ENCODE data around the gene CELF2.

Gene CELF2

DNA sequence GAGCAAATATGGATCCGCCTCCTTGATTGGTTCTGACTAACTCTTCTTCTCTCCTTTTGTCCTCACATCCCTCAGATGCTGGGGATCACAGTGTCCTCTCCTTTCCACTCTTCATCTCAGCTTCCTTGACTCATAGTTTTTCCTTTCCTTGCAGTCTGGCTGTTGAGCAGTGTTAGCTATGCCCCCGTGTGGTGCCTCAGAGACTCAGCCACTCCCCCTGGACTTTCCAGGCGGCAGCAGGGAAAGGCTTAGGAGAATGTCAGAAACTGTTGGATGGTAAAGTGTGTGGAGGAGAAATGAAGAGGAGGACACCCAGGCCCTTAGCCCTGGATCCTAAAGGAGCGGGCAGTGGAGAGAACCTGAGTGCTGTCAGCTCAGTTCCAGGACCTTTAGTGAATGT, 267.5 kb downstream of the CELF2 start:
- no peak for TF ChIP-seq FOXP2 (optimal IDR thresholded peaks at IDR 0.05; ENCODE audit: borderline replicate concordance, extremely low read depth, extremely low read length, insufficient read depth)
- no peak for TF ChIP-seq POLR2AphosphoS5 (IDR thresholded peaks at IDR 0.05; ENCODE audit: low read depth, low read length)
- TF ChIP-seq SIN3A (IDR thresholded peaks at IDR 0.05; ENCODE audit: borderline replicate concordance, insufficient read depth, low read length), result no peak
- TF ChIP-seq, protein P1, sequence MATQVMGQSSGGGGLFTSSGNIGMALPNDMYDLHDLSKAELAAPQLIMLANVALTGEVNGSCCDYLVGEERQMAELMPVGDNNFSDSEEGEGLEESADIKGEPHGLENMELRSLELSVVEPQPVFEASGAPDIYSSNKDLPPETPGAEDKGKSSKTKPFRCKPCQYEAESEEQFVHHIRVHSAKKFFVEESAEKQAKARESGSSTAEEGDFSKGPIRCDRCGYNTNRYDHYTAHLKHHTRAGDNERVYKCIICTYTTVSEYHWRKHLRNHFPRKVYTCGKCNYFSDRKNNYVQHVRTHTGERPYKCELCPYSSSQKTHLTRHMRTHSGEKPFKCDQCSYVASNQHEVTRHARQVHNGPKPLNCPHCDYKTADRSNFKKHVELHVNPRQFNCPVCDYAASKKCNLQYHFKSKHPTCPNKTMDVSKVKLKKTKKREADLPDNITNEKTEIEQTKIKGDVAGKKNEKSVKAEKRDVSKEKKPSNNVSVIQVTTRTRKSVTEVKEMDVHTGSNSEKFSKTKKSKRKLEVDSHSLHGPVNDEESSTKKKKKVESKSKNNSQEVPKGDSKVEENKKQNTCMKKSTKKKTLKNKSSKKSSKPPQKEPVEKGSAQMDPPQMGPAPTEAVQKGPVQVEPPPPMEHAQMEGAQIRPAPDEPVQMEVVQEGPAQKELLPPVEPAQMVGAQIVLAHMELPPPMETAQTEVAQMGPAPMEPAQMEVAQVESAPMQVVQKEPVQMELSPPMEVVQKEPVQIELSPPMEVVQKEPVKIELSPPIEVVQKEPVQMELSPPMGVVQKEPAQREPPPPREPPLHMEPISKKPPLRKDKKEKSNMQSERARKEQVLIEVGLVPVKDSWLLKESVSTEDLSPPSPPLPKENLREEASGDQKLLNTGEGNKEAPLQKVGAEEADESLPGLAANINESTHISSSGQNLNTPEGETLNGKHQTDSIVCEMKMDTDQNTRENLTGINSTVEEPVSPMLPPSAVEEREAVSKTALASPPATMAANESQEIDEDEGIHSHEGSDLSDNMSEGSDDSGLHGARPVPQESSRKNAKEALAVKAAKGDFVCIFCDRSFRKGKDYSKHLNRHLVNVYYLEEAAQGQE (IDR thresholded peaks at IDR 0.05; ENCODE audit: insufficient read depth in 1 of 2, low read depth in 2 of 2, low read length in 2 of 2), result no peak
- no peak for TF ChIP-seq TAF1 (IDR thresholded peaks at IDR 0.05; ENCODE audit: borderline replicate concordance, insufficient read depth, low read length)

DNA sequence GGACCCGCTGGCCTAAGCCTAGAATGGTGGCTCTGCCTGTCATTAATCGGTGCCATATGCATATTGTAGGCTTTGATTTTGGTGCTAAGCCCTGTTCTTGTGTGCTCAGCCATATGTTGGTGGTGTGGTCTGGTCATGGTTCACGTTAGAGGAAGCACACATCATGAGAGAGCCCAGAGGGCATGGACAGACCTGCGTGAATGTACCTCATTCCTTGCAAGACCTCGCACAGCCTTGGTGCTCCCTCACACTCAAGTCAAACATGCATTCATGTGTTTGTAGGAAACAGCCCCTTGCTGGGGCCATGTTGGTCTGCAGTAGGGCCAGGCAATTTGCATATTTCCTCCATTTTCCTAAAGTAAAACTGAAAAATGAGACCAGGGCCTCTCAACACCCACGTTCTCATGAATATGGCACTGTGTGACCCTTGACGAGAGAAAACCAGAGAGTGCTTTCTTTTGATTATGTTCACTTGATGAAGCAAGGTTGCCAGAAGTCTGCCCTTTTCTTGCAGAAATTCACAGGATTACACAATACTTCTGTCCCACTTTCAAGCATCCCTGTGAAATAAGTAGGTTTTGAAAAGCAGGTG, 268.7 kb downstream of the CELF2 start:
- no peak for TF ChIP-seq TAF1 (IDR thresholded peaks at IDR 0.05; ENCODE audit: borderline replicate concordance, insufficient read depth, low read length)
- TF ChIP-seq SIN3A (IDR thresholded peaks at IDR 0.05; ENCODE audit: borderline replicate concordance, insufficient read depth, low read length), result no peak
- TF ChIP-seq FOXP2 (optimal IDR thresholded peaks at IDR 0.05; ENCODE audit: borderline replicate concordance, extremely low read depth, extremely low read length, insufficient read depth), result no peak
- TF ChIP-seq, protein P1 (IDR thresholded peaks at IDR 0.05; ENCODE audit: insufficient read depth in 1 of 2, low read depth in 2 of 2, low read length in 2 of 2), result no peak
- TF ChIP-seq POLR2AphosphoS5 (IDR thresholded peaks at IDR 0.05; ENCODE audit: low read depth, low read length), result no peak

DNA sequence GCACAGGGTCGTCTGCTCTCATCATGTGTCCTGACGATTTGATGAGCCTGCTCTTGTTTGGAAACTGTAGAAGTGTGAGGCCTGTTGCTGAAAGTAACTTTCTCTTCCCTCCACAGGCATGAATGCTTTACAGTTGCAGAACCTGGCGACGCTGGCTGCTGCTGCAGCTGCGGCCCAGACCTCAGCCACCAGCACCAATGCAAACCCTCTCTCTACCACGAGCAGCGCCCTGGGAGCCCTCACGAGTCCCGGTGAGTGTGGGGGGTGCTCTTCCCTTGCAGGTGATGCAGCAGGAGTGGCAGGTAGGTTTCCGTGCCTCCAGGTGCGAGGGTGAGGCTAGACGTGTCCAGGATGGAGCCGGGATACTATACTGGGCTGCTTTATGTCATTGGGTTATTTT, 270.6 kb downstream of the CELF2 start:
- TF ChIP-seq, protein P1 (IDR thresholded peaks at IDR 0.05; ENCODE audit: insufficient read depth in 1 of 2, low read depth in 2 of 2, low read length in 2 of 2), result no peak
- no peak for TF ChIP-seq TAF1 (IDR thresholded peaks at IDR 0.05; ENCODE audit: borderline replicate concordance, insufficient read depth, low read length)
- TF ChIP-seq POLR2AphosphoS5 (IDR thresholded peaks at IDR 0.05; ENCODE audit: low read depth, low read length), result no peak
- no peak for TF ChIP-seq FOXP2 (optimal IDR thresholded peaks at IDR 0.05; ENCODE audit: borderline replicate concordance, extremely low read depth, extremely low read length, insufficient read depth)
- no peak for TF ChIP-seq SIN3A (IDR thresholded peaks at IDR 0.05; ENCODE audit: borderline replicate concordance, insufficient read depth, low read length)

DNA sequence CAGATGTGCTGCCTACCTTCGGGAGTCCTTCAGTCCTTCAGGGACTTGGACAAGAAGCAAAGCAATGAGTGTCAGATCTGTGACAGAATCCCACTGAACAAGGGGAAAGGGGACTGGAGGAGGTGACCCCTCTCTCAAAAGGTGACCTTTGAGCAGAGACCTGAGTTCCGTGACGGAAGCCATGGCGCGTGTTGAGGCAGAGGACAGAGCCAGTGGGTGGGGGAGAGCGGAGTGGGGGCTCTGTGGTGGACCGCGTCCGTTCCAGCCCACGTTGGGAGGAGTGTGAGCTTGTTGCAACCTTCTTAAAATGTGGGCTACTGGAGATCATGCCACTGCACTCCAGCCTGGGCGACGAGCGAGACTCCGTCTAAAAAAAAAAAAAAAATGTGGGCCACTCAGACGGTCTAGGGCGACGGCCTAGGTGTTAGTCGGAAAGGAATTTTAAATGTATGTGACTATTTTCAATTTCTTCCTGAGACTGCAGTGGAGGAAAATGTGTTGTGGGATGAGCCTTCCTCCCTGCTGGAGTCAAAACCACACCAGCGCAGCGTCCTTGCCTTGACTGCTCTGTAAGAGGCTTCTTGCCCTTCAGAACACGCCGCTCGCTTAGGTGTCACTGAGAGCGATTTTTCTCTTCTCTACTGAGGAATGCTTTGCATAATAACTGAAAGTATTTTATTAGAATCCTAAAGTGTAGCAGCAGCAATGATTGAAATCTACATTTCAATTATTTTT, 272.7 kb downstream of the CELF2 start:
- no peak for TF ChIP-seq SIN3A (IDR thresholded peaks at IDR 0.05; ENCODE audit: borderline replicate concordance, insufficient read depth, low read length)
- no peak for TF ChIP-seq FOXP2 (optimal IDR thresholded peaks at IDR 0.05; ENCODE audit: borderline replicate concordance, extremely low read depth, extremely low read length, insufficient read depth)
- no peak for TF ChIP-seq POLR2AphosphoS5 (IDR thresholded peaks at IDR 0.05; ENCODE audit: low read depth, low read length)
- TF ChIP-seq, protein P1 (IDR thresholded peaks at IDR 0.05; ENCODE audit: insufficient read depth in 1 of 2, low read depth in 2 of 2, low read length in 2 of 2), result no peak
- TF ChIP-seq TAF1 (IDR thresholded peaks at IDR 0.05; ENCODE audit: borderline replicate concordance, insufficient read depth, low read length), result no peak

Data from PFSK-1 (cell line).